HG03108 (cell line): Measurements from ENCODE around the gene PPP1R2.
"Not testable (repeated sequence)": the region's sequence is repeated elsewhere in the genome, so short reads cannot be mapped to it uniquely, and the experiment has no call there.

Experiments
- ATAC-seq: cut with Tn5 transposase; IDR thresholded peaks from one replicate; pipeline ENCODE4 v1.9.1; 2021; ENCODE audit warnings: moderate library complexity; ENCODE audit not compliant: unreplicated experiment

Gene PPP1R2

GRCh38 chr3:195542698-195543499, at the start of gene PPP1R2:
Gene PPP1R2 (minus strand): TSS chr3:195543325. CDS start chr3:195543025, 300 bp downstream.
- ATAC-seq: peak; percentile 68

- ATAC-seq: no peak
Measured at GRCh38 chr3:195591852-195592251, 48.7 kb upstream of the PPP1R2 start.

- no peak for ATAC-seq
Measured at GRCh38 chr3:195591220-195591619, 48.1 kb upstream of the PPP1R2 start.

GRCh38 chr3:195590381-195590780, 47.3 kb upstream of the PPP1R2 start:
- not testable (repeated sequence) for ATAC-seq

- not testable (repeated sequence) for ATAC-seq
Measured at GRCh38 chr3:195589796-195590195, 46.7 kb upstream of the PPP1R2 start.

GRCh38 chr3:195587824-195588223, 44.7 kb upstream of the PPP1R2 start:
- no peak for ATAC-seq

- ATAC-seq: no peak
Measured at GRCh38 chr3:195587406-195587805, 44.3 kb upstream of the PPP1R2 start.

GRCh38 chr3:195584543-195584870, 41.4 kb upstream of the PPP1R2 start:
- no peak for ATAC-seq

- no peak for ATAC-seq
Measured at GRCh38 chr3:195583831-195584542, 40.9 kb upstream of the PPP1R2 start, which contains the start of gene APOD. Gene APOD (minus strand): TSS chr3:195583940. CDS start chr3:195579461, 4,479 bp downstream.

GRCh38 chr3:195582947-195583346, 39.8 kb upstream of the PPP1R2 start:
- no peak for ATAC-seq

- ATAC-seq: no peak
Measured at GRCh38 chr3:195580744-195581443, 37.8 kb upstream of the PPP1R2 start.

GRCh38 chr3:195579281-195579680, 36.2 kb upstream of the PPP1R2 start:
- no peak for ATAC-seq

GRCh38 chr3:195578565-195578964, 35.4 kb upstream of the PPP1R2 start:
- ATAC-seq: no peak

GRCh38 chr3:195577645-195578177, 34.6 kb upstream of the PPP1R2 start:
- no peak for ATAC-seq

- no peak for ATAC-seq
Measured at GRCh38 chr3:195574497-195575304, 31.6 kb upstream of the PPP1R2 start.

GRCh38 chr3:195573611-195574496, 30.7 kb upstream of the PPP1R2 start:
- no peak for ATAC-seq

GRCh38 chr3:195571361-195571760, 28.2 kb upstream of the PPP1R2 start:
- no peak for ATAC-seq

GRCh38 chr3:195570912-195571311, 27.8 kb upstream of the PPP1R2 start:
- ATAC-seq: no peak

GRCh38 chr3:195570344-195570743, 27.2 kb upstream of the PPP1R2 start:
- ATAC-seq: no peak

GRCh38 chr3:195568630-195569029, 25.5 kb upstream of the PPP1R2 start:
- no peak for ATAC-seq
